ENCODE measurements around the gene BARX1. TPM values are rescaled to one million over a fixed set of nuclear protein-coding genes. Genes with fewer than 3 reads are reported as not detected.

BARX1 gene
- total RNA-seq, 4 donors from 2014 or later: not detected

DNA sequence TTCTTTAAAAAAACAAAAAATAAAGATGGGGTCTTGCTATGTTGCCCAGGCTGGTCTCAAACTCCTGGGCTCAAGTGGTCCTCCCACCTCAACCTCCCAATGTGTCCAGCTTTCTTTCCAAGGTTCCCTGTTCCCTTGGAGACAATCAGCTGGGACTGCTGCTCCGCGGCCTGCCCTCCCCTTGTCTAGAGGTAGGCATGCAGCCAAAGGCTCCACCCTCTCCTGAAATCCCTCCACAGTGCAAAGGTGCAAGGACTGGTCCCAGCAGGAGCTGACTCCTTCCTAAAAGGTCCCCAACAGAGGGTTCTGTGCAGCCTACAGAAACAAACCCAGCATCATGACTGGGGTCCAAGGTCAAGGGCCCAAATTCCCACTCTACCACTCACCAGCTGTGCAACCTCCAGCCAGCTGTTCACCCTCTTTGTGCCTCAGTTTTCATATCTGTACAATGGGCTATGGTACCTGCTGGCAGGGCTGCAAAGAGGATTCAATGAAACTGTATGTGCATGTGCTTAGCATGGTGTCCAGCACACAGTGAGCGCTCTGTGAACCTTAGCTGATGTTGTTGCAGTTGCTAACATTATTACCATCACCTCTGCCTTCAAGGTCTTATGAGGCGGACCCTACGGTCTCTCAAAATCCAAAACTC is 47.5 kb downstream of the BARX1 start:
- H3K27me3 ChIP-seq: peaks cover 5% of the 10 kb centered on the region
- H3K27ac ChIP-seq: no peak overlapping the region
- DNase-seq: no peak
- no peak for TF ChIP-seq POLR2AphosphoS5 (IDR thresholded peaks at IDR 0.05)
- TF ChIP-seq, protein P1, sequence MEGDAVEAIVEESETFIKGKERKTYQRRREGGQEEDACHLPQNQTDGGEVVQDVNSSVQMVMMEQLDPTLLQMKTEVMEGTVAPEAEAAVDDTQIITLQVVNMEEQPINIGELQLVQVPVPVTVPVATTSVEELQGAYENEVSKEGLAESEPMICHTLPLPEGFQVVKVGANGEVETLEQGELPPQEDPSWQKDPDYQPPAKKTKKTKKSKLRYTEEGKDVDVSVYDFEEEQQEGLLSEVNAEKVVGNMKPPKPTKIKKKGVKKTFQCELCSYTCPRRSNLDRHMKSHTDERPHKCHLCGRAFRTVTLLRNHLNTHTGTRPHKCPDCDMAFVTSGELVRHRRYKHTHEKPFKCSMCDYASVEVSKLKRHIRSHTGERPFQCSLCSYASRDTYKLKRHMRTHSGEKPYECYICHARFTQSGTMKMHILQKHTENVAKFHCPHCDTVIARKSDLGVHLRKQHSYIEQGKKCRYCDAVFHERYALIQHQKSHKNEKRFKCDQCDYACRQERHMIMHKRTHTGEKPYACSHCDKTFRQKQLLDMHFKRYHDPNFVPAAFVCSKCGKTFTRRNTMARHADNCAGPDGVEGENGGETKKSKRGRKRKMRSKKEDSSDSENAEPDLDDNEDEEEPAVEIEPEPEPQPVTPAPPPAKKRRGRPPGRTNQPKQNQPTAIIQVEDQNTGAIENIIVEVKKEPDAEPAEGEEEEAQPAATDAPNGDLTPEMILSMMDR (IDR thresholded peaks at IDR 0.05): no peak
- no peak for TF ChIP-seq EP300 (IDR thresholded peaks at IDR 0.05; ENCODE audit: low read depth)
- TF ChIP-seq POLR2A (IDR thresholded peaks at IDR 0.05): no peak
- 92 to 100% methylated on average over 1 to 5 of the region's 5 CpGs for WGBS, 2 donors (ENCODE audit: low coverage in 1 of 2)
- no peaks in the 10 kb centered on the region for H3K4me1 ChIP-seq
- H3K36me3 ChIP-seq: no peaks in the 10 kb centered on the region
- in situ Hi-C loops (cut with MboI; ENCODE audit: low pct_ligation_motif_present in 1 of 4, low pct_unique_long_range_greater_than_20kb in 1 of 4, low sequenced_read_pairs in 3 of 4): no loop called here
- no peak overlapping the region for H3K4me3 ChIP-seq
- intact Hi-C loops (cut with DNase I; ENCODE audit: low total_unique reads): no loop called here
- no peaks in the 10 kb centered on the region for H3K9me3 ChIP-seq

DNA sequence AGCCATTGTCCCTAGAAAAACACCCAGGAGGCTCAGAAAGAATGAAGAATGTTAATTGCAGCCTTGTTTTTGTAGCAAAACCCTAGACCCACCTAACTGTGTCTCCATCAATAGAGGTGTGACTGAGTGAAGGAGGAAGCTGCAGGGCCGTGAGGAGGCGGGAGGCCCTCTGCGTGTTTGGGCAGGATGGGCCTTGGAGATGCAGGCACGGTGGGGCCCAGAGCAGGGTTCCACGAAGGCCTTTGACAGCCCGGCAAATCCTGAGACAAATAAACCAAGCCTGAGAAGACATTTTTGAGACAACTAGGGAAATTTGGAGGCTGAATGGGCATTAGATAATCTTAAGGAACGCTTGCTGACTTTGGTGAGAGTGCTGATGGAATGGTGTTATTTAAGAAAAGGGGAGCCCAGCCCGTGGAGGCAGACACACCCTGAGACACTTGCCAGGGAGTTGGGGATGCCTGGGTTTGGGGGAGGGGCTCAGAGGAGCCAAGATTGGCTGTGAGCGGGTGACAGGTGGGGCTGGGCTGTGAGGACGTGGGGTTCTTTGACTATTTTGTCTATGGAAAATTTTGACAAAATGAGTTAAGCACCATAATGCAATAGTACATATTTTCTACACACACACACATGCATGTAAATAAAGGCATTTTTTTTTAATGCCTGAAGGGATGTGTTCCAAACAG is 48.8 kb downstream of the BARX1 start:
- no peaks in the 10 kb centered on the region for H3K9me3 ChIP-seq
- H3K27me3 ChIP-seq: peaks cover 5% of the 10 kb centered on the region
- TF ChIP-seq POLR2A (IDR thresholded peaks at IDR 0.05): no peak
- TF ChIP-seq, protein P1 (IDR thresholded peaks at IDR 0.05): no peak
- no peak for TF ChIP-seq POLR2AphosphoS5 (IDR thresholded peaks at IDR 0.05)
- TF ChIP-seq EP300 (IDR thresholded peaks at IDR 0.05; ENCODE audit: low read depth): no peak
- H3K27ac ChIP-seq: no peak overlapping the region
- H3K36me3 ChIP-seq: no peaks in the 10 kb centered on the region
- in situ Hi-C loops (cut with MboI; ENCODE audit: low pct_ligation_motif_present in 1 of 4, low pct_unique_long_range_greater_than_20kb in 1 of 4, low sequenced_read_pairs in 3 of 4) (no loop called here), intact Hi-C loops (cut with DNase I; ENCODE audit: low total_unique reads) (no loop called here)
- 63 to 66% methylated on average over 9 to 10 of the region's 10 CpGs for WGBS, 2 donors (ENCODE audit: low coverage in 1 of 2)
- H3K4me1 ChIP-seq: no peaks in the 10 kb centered on the region
- DNase-seq: no peak
- no peak overlapping the region for H3K4me3 ChIP-seq

DNA sequence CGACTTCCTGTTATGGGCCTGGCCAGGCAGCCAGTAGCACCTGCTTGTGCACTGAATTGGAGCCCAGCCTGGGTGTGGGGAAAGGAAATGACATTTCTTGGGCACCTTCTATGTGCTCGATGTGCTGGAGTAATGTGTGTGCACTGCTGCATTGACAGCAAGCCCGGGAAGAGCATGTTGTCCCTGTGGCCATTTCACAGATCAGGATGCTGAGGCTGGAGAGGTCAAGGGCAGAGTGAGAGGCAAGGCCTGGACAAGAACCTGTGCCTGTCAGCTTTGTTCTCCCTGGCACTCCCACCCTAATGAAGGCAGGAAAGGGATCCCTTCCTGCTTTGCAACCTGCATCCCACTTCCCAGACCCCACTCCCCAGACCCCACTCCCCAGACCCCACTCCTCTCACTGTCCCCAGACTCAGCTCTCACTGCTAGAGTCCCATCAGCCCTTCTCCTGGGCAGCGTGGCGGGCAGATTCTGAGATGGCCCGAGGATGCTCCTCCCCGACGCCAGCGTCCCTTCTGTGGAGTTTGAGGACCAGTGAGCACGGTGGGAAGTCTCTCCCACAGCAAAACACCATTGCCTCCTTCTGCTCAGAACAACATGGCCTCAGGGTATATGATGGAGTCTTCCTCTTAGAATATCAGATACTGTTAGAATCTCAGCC is 49.6 kb downstream of the BARX1 start:
- in situ Hi-C loops (cut with MboI; ENCODE audit: low pct_ligation_motif_present in 1 of 4, low pct_unique_long_range_greater_than_20kb in 1 of 4, low sequenced_read_pairs in 3 of 4): no loop called here
- H3K9me3 ChIP-seq: no peaks in the 10 kb centered on the region
- TF ChIP-seq, protein P1 (IDR thresholded peaks at IDR 0.05): no peak
- no peak for TF ChIP-seq POLR2AphosphoS5 (IDR thresholded peaks at IDR 0.05)
- TF ChIP-seq EP300 (IDR thresholded peaks at IDR 0.05; ENCODE audit: low read depth): no peak
- no peak for TF ChIP-seq POLR2A (IDR thresholded peaks at IDR 0.05)
- 85% methylated on average over 10 of the region's 10 CpGs; no CpG with 5 or more reads in 1 of the 2 donors for WGBS, 2 donors (ENCODE audit: low coverage in 1 of 2)
- H3K36me3 ChIP-seq: no peaks in the 10 kb centered on the region
- H3K27ac ChIP-seq: no peak overlapping the region
- no peak overlapping the region for H3K4me3 ChIP-seq
- no peaks in the 10 kb centered on the region for H3K4me1 ChIP-seq
- no peak for DNase-seq
- peaks cover 5% of the 10 kb centered on the region for H3K27me3 ChIP-seq
- intact Hi-C loops (cut with DNase I; ENCODE audit: low total_unique reads): no loop called here

DNA sequence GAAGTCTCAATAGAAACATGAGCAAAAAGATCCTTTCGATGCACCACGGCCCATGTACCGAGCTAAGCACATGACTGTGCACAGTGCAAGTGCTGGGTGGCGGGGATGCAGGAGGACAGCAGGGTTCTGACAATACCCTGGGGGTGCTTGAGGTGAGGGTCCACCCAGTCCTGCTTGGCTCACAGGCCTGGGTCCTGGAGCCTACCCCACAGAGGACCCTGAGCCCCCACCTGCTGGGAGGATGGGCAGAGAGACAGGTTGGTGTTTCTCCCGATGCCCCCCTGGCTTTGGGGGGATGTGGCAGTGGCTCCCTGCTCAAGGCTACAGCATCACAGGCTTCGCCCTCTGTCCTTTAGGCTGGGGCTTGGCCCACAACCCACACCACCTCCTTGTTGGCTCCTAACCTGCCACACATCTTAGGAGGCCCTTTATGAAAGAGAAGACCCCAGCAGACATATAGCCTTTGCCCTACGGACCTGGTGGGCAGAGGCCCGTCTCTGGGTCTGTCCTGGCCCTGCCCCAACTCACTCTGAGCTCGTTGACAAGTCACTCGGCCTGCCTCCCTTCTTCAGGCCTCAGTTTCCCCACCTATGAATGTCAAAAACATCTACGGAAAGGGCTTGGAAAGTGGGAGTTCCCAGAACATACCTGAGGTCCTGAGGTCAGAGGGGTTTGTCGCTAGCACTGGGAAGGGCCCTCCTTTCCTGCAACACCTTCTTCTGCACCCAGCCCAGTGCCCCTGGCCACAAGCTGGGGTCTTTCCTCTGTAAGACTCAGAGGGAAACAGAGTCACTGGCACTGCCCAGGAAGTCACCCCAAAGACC is 50.3 kb downstream of the BARX1 start:
- TF ChIP-seq POLR2AphosphoS5 (IDR thresholded peaks at IDR 0.05): no peak
- TF ChIP-seq, protein P1 (IDR thresholded peaks at IDR 0.05): no peak
- no peak for TF ChIP-seq POLR2A (IDR thresholded peaks at IDR 0.05)
- TF ChIP-seq EP300 (IDR thresholded peaks at IDR 0.05; ENCODE audit: low read depth): no peak
- WGBS, 2 donors (ENCODE audit: low coverage in 1 of 2): 60 to 79% methylated on average over 1 to 10 of the region's 12 CpGs
- H3K27me3 ChIP-seq: peaks cover 5% of the 10 kb centered on the region
- no peak overlapping the region for H3K4me3 ChIP-seq
- H3K36me3 ChIP-seq: no peaks in the 10 kb centered on the region
- intact Hi-C loops (cut with DNase I; ENCODE audit: low total_unique reads): no loop called here
- H3K9me3 ChIP-seq: no peaks in the 10 kb centered on the region
- no peak overlapping the region for H3K27ac ChIP-seq
- in situ Hi-C loops (cut with MboI; ENCODE audit: low pct_ligation_motif_present in 1 of 4, low pct_unique_long_range_greater_than_20kb in 1 of 4, low sequenced_read_pairs in 3 of 4): no loop called here
- no peak for DNase-seq
- H3K4me1 ChIP-seq: no peaks in the 10 kb centered on the region
